SHP77 (cell line): Measurements from ENCODE around the gene UQCRHL.

Source experiments
- DNase-seq, 2 experiments: peaks; one replicate each; lab custom pipeline; 2025; lab: John Stamatoyannopoulos, UW

UQCRHL gene

DNA sequence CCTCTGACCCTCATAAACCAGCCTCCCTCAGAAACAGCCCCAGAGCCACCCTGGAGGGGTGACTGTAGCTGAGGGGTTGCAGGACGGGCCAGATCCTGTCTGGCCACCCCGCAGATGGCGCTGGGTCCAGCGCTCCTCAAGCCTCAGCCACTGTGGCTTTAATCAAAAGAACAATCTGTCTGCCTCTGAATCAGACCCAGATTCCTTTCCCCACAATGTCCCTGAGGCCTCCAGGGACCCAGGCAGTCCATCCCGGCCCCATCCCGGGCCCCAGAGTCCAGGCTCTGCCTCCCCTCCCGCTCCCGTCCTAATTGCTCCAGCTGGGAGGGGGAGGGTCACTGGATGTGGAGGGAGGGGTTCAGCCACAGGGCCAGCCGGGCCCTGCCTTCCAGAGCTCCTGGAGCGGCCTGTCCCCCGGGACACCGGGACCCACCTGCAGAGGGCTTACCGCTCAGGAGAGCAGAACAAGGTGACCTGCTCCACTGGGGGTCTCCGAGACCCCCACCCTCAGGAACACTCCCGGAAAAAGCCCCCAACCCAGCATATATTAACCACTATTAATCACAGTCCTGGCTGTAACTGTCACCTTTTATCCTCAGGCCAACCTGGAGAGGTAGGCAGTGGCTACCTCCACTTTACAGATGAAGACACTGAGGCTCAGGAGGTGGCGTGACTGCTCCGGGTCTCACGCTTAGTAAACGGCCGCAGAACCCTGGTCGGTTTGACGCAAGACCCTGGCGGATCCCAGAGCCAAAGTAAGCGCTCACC, 49.7 kb downstream of the UQCRHL start:
- DNase-seq = no peak
